CD14-positive monocyte (primary cell): ENCODE results near the gene NPIPA7. TPM values are rescaled to one million over a fixed set of nuclear protein-coding genes. Genes with fewer than 3 reads are reported as not detected.
"Not testable (repeated sequence)": the region's sequence is repeated elsewhere in the genome, so short reads cannot be mapped to it uniquely, and the experiment has no call there.

Experiments used
- DNase-seq, 3 donors: peaks; one replicate each; pipeline ENCODE4 v3.0.0-alpha.2; 2011 to 2022
- H2AFZ ChIP-seq: 2 replicates; pipeline ENCODE4 v1.6.0; 2012; ENCODE audit warnings: mild to moderate bottlenecking, low read depth, low read length, inconsistent platforms; ENCODE audit not compliant: insufficient read depth, poor library complexity, severe bottlenecking
- H3K27ac ChIP-seq, 2 donors: 1 replicate in 1 of 2; 2 replicates in 1 of 2; pipeline ENCODE4 v1.5.1; 2012 to 2013; ENCODE audit warnings: low read length in 2 of 2, control low read depth in 1 of 2, inconsistent platforms in 1 of 2, low read depth in 1 of 2, mild to moderate bottlenecking in 1 of 2
- H3K27me3 ChIP-seq, 2 donors: one replicate each; pipeline versions ENCODE4 v1.6.0 to v1.6.1; 2011 to 2013; ENCODE audit warnings: low read length in 2 of 2; ENCODE audit not compliant: control insufficient read depth in 2 of 2, insufficient read depth in 2 of 2
- H3K36me3 ChIP-seq, 2 donors: replicated peaks in 1 of 2; 1 replicate in 1 of 2; 2 replicates in 1 of 2; pipeline versions ENCODE4 v1.5.1 to v1.6.1; 2012 to 2013; ENCODE audit warnings: low read length in 2 of 2, control low read depth in 1 of 2, inconsistent platforms in 1 of 2, mild to moderate bottlenecking in 1 of 2; ENCODE audit not compliant: insufficient read depth in 2 of 2, control insufficient read depth in 1 of 2
- H3K4me1 ChIP-seq, 2 donors: 1 replicate in 1 of 2; 2 replicates in 1 of 2; pipeline versions ENCODE4 v1.5.1 to v1.6.1; 2012 to 2013; ENCODE audit warnings: low read length in 2 of 2, control low read depth in 1 of 2, inconsistent platforms in 1 of 2, mild to moderate bottlenecking in 1 of 2, moderate library complexity in 1 of 2; ENCODE audit not compliant: insufficient read depth in 2 of 2, control insufficient read depth in 1 of 2
- H3K4me2 ChIP-seq: replicated peaks from 2 replicates; pipeline ENCODE3; 2012; ENCODE audit warnings: low read length, moderate library complexity, mild to moderate bottlenecking; ENCODE audit not compliant: poor library complexity, severe bottlenecking; ENCODE audit errors: extremely low read depth
- H3K4me3 ChIP-seq, 3 experiments: fragments of 200-600 bp in 1 of 3; sonication (generic) in 1 of 3; replicated peaks in 1 of 3; 1 replicate in 2 of 3; 2 replicates in 1 of 3; pipeline ENCODE4 v1.5.1; 2011 to 2013; ENCODE audit warnings: low read length in 3 of 3, mild to moderate bottlenecking in 3 of 3, control low read depth in 2 of 3, low read depth in 2 of 3, inconsistent platforms in 1 of 3, moderate library complexity in 1 of 3
- H3K79me2 ChIP-seq: 2 replicates; pipeline ENCODE4 v1.6.0; 2012; ENCODE audit warnings: mild to moderate bottlenecking, control low read depth, inconsistent platforms, low read length, moderate library complexity; ENCODE audit not compliant: insufficient read depth
- H3K9ac ChIP-seq: 2 replicates; pipeline ENCODE4 v1.6.0; 2017; ENCODE audit warnings: low read length, mild to moderate bottlenecking; ENCODE audit not compliant: insufficient read depth, poor library complexity, severe bottlenecking
- H3K9me3 ChIP-seq, 2 donors: replicated peaks in 1 of 2; 1 replicate in 1 of 2; 2 replicates in 1 of 2; pipeline versions ENCODE4 v1.5.1 to v1.6.1; 2012 to 2013; ENCODE audit warnings: low read length in 2 of 2, control low read depth in 1 of 2; ENCODE audit not compliant: control insufficient read depth in 1 of 2, insufficient read depth in 1 of 2
- H4K20me1 ChIP-seq: 2 replicates; pipeline ENCODE4 v1.6.0; 2012; ENCODE audit warnings: mild to moderate bottlenecking, low read length, control low read depth, moderate library complexity; ENCODE audit not compliant: insufficient read depth
- H3K27ac Mint-ChIP-seq, 7 donors: one replicate each; pipeline ENCODE4 v1.8.0; 2020; ENCODE audit warnings: mild to moderate bottlenecking in 7 of 7, mixed read lengths in 7 of 7, moderate library complexity in 6 of 7, inconsistent platforms in 2 of 7
- H3K27me3 Mint-ChIP-seq, 3 donors: one replicate each; pipeline ENCODE4 v1.8.0; 2021 to 2022; ENCODE audit warnings: low read depth in 3 of 3, mild to moderate bottlenecking in 3 of 3, mixed read lengths in 3 of 3, moderate library complexity in 3 of 3, inconsistent platforms in 1 of 3
- H3K36me3 Mint-ChIP-seq, 2 donors: one replicate each; pipeline ENCODE4 v1.8.0; 2020; ENCODE audit warnings: mixed read lengths in 2 of 2, inconsistent platforms in 1 of 2, mild to moderate bottlenecking in 1 of 2
- H3K4me1 Mint-ChIP-seq: one replicate; pipeline ENCODE4 v1.8.0; 2020; ENCODE audit warnings: mild to moderate bottlenecking, mixed read lengths
- H3K4me3 Mint-ChIP-seq, 2 donors: one replicate each; pipeline ENCODE4 v1.8.0; 2020; ENCODE audit warnings: mild to moderate bottlenecking in 2 of 2, mixed read lengths in 2 of 2, moderate library complexity in 1 of 2
- H3K9me3 Mint-ChIP-seq, 7 donors: one replicate each; pipeline ENCODE4 v1.8.0; 2020 to 2022; ENCODE audit warnings: mixed read lengths in 7 of 7, mild to moderate bottlenecking in 6 of 7, moderate library complexity in 6 of 7, inconsistent platforms in 2 of 7
- WGBS: methylation state at CpG from one replicate; pipeline ENCODE4 v1.1.5; 2013; ENCODE audit warnings: missing lambda C conversion rate; ENCODE audit not compliant: insufficient coverage; 5-methylcytosine and 5-hydroxymethylcytosine counted together
- intact Hi-C, 2 donors: fragments of 100-400 bp; cut with micrococcal nuclease; formaldehyde crosslinking; loops; one replicate each; pipeline versions ENCODE4 v1.15.0 to v1.15.1; 2023
- polyA plus RNA-seq, 3 donors: library from polyadenylated mRNA; depleted of rRNA in 1 of 3; unstranded in 2 of 3; stranded (reverse) in 1 of 3; fragments of 300-500 nt in 2 of 3; fragments of >200 nt in 1 of 3; fragmentation: Illumina TruSeq in 2 of 3; gene quantifications; 1 replicate in 2 of 3; 2 replicates in 1 of 3; pipeline ENCODE4 v1.2.3, GENCODE V29; 2012 to 2021

The NPIPA7 gene
- polyA plus RNA-seq, 3 donors, result 17.7 TPM; not detected in 2

GRCh38 chr16:16365851-16366250 lies 13.1 kb upstream of the NPIPA7 start:
- H3K9me3 ChIP-seq, H3K27me3 ChIP-seq, H3K9me3 Mint-ChIP-seq, H3K27ac ChIP-seq, H3K4me1 ChIP-seq, H3K9ac ChIP-seq, H3K4me1 Mint-ChIP-seq, H3K79me2 ChIP-seq, H3K4me3 ChIP-seq, H3K4me2 ChIP-seq, H3K27ac Mint-ChIP-seq, H3K36me3 Mint-ChIP-seq, intact Hi-C loops, H2AFZ ChIP-seq, H3K36me3 ChIP-seq, H3K27me3 Mint-ChIP-seq, H4K20me1 ChIP-seq, DNase-seq, H3K4me3 Mint-ChIP-seq: not testable (repeated sequence)
- WGBS, result no CpG with 5 or more reads among the region's 22 CpGs

- H3K27ac Mint-ChIP-seq, result not testable (repeated sequence)
- WGBS, result 97% methylated on average over 10 of the region's 54 CpGs
Observed at GRCh38 chr16:16366552-16367284, 12.2 kb upstream of the NPIPA7 start.

GRCh38 chr16:16367285-16367628 lies 11.7 kb upstream of the NPIPA7 start:
- H3K4me3 Mint-ChIP-seq, H3K36me3 Mint-ChIP-seq, H3K27me3 Mint-ChIP-seq, H2AFZ ChIP-seq, H3K4me3 ChIP-seq, H3K4me1 Mint-ChIP-seq, DNase-seq, H3K79me2 ChIP-seq, H3K9me3 Mint-ChIP-seq, H3K4me1 ChIP-seq, H3K27me3 ChIP-seq, H4K20me1 ChIP-seq, H3K9me3 ChIP-seq, H3K4me2 ChIP-seq, H3K27ac Mint-ChIP-seq, H3K9ac ChIP-seq, H3K36me3 ChIP-seq, H3K27ac ChIP-seq, intact Hi-C loops: not testable (repeated sequence)
- WGBS, result no CpG with 5 or more reads among the region's 23 CpGs

More at GRCh38 chr16:16366552-16367284, 12.2 kb upstream of the NPIPA7 start:
- H2AFZ ChIP-seq, H3K36me3 Mint-ChIP-seq, H3K36me3 ChIP-seq, H3K27ac ChIP-seq, H3K4me2 ChIP-seq, H3K79me2 ChIP-seq, H3K9me3 Mint-ChIP-seq, H3K9ac ChIP-seq, H3K27me3 Mint-ChIP-seq, intact Hi-C loops, H3K4me3 ChIP-seq, H4K20me1 ChIP-seq, DNase-seq, H3K4me1 ChIP-seq, H3K27me3 ChIP-seq, H3K4me3 Mint-ChIP-seq, H3K4me1 Mint-ChIP-seq, H3K9me3 ChIP-seq: not testable (repeated sequence)

DNA sequence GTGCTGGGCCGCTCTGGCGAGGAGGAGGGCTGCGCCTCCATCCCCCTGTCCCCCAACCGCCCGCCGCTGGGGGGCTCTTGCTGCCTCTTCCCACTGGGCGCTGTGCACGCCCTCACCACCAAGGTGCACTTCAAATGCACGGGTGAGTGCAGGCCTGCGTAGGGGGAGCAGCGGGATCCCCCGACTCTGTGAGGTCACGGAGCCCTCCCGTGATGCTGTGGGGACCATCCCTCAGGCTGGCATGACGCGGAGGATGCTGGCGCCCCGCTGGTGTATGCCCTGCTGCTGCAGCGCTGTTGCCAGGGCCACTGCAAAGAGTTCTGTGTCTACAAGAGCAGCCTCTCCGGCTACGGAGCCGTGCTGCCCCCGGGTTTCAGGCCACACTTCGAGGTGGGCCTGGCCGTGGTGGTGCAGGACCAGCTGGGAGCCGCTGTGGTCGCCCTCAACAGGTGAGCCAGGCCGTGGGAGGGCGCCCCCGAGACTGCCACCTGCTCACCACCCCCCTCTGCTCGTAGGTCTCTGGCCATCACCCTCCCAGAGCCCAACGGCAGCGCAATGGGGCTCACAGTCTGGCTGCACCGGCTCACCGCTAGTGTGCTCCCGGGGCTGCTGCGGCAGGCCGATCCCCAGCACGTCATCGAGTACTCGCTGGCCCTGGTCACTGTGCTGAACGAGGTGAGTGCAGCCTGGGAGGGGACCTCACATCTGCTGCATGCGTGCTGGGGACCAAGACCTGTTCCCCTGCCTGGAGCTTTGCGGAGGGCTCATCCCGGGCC lies 9.7 kb upstream of the NPIPA7 start:
- WGBS, result 54% methylated on average over 11 of the region's 45 CpGs
- H3K9me3 Mint-ChIP-seq, H3K9me3 ChIP-seq, H3K27me3 Mint-ChIP-seq, H3K4me3 ChIP-seq, H3K4me3 Mint-ChIP-seq, H3K4me2 ChIP-seq, H2AFZ ChIP-seq, H3K27me3 ChIP-seq, H3K36me3 Mint-ChIP-seq, H3K36me3 ChIP-seq, H3K79me2 ChIP-seq, H3K4me1 ChIP-seq, DNase-seq, H3K27ac ChIP-seq, intact Hi-C loops, H3K4me1 Mint-ChIP-seq, H3K9ac ChIP-seq, H3K27ac Mint-ChIP-seq, H4K20me1 ChIP-seq: not testable (repeated sequence)
